Measurements from ENCODE around the gene NBEAL2.

DNA sequence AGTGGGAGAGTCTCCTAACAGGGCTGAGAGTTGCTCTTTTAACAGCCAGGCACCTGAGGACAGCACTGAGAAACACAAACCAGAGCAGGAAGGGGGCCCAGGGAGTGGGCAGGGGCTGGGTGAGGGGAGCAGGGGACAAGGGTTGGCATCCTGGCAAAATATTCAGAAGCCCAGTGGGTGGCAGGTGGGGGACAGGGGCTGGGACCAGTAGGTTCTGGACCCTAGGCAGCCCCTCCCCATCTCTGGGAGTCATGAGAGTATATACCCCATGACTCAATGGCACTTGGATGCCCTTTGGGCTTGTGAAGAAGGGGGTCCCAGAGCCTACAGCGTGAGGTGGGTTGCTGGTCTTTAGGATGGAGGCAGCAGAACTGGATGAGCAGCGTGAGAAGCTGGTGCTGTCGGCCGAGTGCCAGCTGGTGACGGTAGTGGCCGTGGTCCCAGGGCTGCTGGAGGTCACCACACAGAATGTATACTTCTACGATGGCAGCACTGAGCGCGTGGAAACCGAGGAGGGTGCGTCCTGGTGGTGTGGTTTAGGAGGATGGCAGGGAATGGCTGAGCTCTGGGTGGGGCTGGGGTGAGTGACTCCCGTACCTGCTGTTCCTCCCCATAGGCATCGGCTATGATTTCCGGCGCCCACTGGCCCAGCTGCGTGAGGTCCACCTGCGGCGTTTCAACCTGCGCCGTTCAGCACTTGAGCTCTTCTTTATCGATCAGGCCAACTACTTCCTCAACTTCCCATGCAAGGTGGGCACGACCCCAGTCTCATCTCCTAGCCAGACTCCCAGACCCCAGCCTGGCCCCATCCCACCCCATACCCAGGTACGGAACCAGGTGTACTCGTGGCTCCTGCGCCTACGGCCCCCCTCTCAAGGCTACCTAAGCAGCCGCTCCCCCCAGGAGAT is 24.2 kb downstream of the NBEAL2 start:
- TF ChIP-seq, protein P1, sequence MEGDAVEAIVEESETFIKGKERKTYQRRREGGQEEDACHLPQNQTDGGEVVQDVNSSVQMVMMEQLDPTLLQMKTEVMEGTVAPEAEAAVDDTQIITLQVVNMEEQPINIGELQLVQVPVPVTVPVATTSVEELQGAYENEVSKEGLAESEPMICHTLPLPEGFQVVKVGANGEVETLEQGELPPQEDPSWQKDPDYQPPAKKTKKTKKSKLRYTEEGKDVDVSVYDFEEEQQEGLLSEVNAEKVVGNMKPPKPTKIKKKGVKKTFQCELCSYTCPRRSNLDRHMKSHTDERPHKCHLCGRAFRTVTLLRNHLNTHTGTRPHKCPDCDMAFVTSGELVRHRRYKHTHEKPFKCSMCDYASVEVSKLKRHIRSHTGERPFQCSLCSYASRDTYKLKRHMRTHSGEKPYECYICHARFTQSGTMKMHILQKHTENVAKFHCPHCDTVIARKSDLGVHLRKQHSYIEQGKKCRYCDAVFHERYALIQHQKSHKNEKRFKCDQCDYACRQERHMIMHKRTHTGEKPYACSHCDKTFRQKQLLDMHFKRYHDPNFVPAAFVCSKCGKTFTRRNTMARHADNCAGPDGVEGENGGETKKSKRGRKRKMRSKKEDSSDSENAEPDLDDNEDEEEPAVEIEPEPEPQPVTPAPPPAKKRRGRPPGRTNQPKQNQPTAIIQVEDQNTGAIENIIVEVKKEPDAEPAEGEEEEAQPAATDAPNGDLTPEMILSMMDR (IDR thresholded peaks at IDR 0.05): no peak
- no peak for TF ChIP-seq POLR2A (IDR thresholded peaks at IDR 0.05)

All from testis (tissue), 2 donors.